HEK293 (cell line): ENCODE data around the gene DUSP16.
A peak's percentile ranks its signal among the peaks of the same experiment; 100 is the strongest.

ENCODE experiments used
- CTCF ChIA-PET: fragments of 350-600 bp; formaldehyde crosslinking; extraction: SDS; loops from one replicate; lab custom pipeline; 2021; ENCODE audit warnings: antibody characterized with exemption; lab: Yijun Ruan, JAX
- POLR2A ChIA-PET: fragments of 300-600 bp; formaldehyde crosslinking; extraction: SDS; loops from one replicate; lab custom pipeline; 2020; ENCODE audit warnings: antibody characterized with exemption, inconsistent platforms; lab: Yijun Ruan, JAX
- H3K27ac ChIP-seq: fragments of 200-500 bp; sonication (Bioruptor generic); 2 replicates; pipeline ENCODE4 v1.5.1; 2014; ENCODE audit warnings: low read depth, low read length, control low read depth, inconsistent platforms; ENCODE audit errors: extremely low read depth
- H3K36me3 ChIP-seq, 2 experiments: fragments of 200-500 bp in 1 of 2; sonication (Bioruptor generic) in 1 of 2; 1 replicate in 1 of 2; 2 replicates in 1 of 2; pipeline ENCODE4 v1.5.1; 2014 to 2017; ENCODE audit warnings: inconsistent platforms in 2 of 2, low read length in 2 of 2; ENCODE audit not compliant: control insufficient read depth in 2 of 2, insufficient read depth in 1 of 2
- H3K4me1 ChIP-seq: fragments of 200-500 bp; sonication (Bioruptor generic); 2 replicates; pipeline ENCODE4 v1.5.1; 2014; ENCODE audit warnings: mild to moderate bottlenecking, low read length, inconsistent platforms; ENCODE audit not compliant: control insufficient read depth, insufficient read depth
- H3K4me3 ChIP-seq: 2 replicates; pipeline ENCODE4 v1.5.1; 2011; ENCODE audit warnings: low read depth, mild to moderate bottlenecking, control low read depth, low read length, moderate library complexity
- H3K9me3 ChIP-seq: fragments of 200-500 bp; sonication (Bioruptor generic); 2 replicates; pipeline ENCODE4 v1.5.1; 2014; ENCODE audit warnings: low read depth, low read length, inconsistent platforms; ENCODE audit not compliant: control insufficient read depth, insufficient read depth
- BCL11A ChIP-seq: fragments of 450-650 bp; formaldehyde crosslinking; IDR thresholded peaks from 2 replicates; pipeline ENCODE4 v1.5.1; 2016; ENCODE audit warnings: low read depth, missing biosample characterization, missing genetic modification characterization
- GLIS2 ChIP-seq: fragments of 450-650 bp; formaldehyde crosslinking; IDR thresholded peaks from 2 replicates; pipeline ENCODE4 v1.5.1; 2016; ENCODE audit warnings: missing biosample characterization, missing genetic modification characterization
- HOXC10 ChIP-seq: sonication (generic); formaldehyde crosslinking; IDR thresholded peaks from 2 replicates; pipeline ENCODE4 v1.8.1; 2023; ENCODE audit warnings: mild to moderate bottlenecking, missing genetic modification reagents
- MEIS1 ChIP-seq: sonication (generic); formaldehyde crosslinking; IDR thresholded peaks from 2 replicates; pipeline ENCODE4 v1.8.1; 2022; ENCODE audit warnings: missing genetic modification reagents, mild to moderate bottlenecking, borderline replicate concordance
- SCRT2 ChIP-seq: fragments of 450-650 bp; formaldehyde crosslinking; IDR thresholded peaks from 2 replicates; pipeline ENCODE4 v1.5.1; 2016; ENCODE audit warnings: missing biosample characterization, missing genetic modification characterization
- SETDB1 ChIP-seq: IDR thresholded peaks from one replicate; pipeline ENCODE4 v1.6.1; 2017; ENCODE audit warnings: mild to moderate bottlenecking, low read length, moderate library complexity, mixed read lengths; ENCODE audit not compliant: insufficient read length
- ZNF211 ChIP-seq: fragments of 450-650 bp; formaldehyde crosslinking; IDR thresholded peaks from 2 replicates; pipeline ENCODE4 v1.5.1; 2016; ENCODE audit warnings: low read depth, missing biosample characterization, missing genetic modification characterization
- ZNF223 ChIP-seq: fragments of 450-650 bp; formaldehyde crosslinking; IDR thresholded peaks from 2 replicates; pipeline ENCODE4 v1.5.1; 2016; ENCODE audit warnings: missing biosample characterization, missing genetic modification characterization
- ZNF239 ChIP-seq: fragments of 450-650 bp; formaldehyde crosslinking; IDR thresholded peaks from 2 replicates; pipeline ENCODE4 v1.5.1; 2016; ENCODE audit warnings: missing biosample characterization, missing genetic modification characterization
- ZNF621 ChIP-seq: fragments of 450-650 bp; formaldehyde crosslinking; IDR thresholded peaks from 2 replicates; pipeline ENCODE4 v1.5.1; 2017; ENCODE audit warnings: missing biosample characterization, missing genetic modification characterization
- ZNF623 ChIP-seq: fragments of 450-650 bp; formaldehyde crosslinking; IDR thresholded peaks from 2 replicates; pipeline ENCODE4 v1.5.1; 2016; ENCODE audit warnings: missing biosample characterization, missing genetic modification characterization
- ZNF654 ChIP-seq: fragments of 450-650 bp; formaldehyde crosslinking; IDR thresholded peaks from 2 replicates; pipeline ENCODE4 v1.5.1; 2016; ENCODE audit warnings: low read depth, missing biosample characterization, missing genetic modification characterization
- ZNF660 ChIP-seq: fragments of 450-650 bp; IDR thresholded peaks from 2 replicates; pipeline ENCODE4 v1.5.1; 2018; ENCODE audit warnings: missing biosample characterization, mild to moderate bottlenecking, missing genetic modification characterization
- ZNF664 ChIP-seq: fragments of 450-650 bp; formaldehyde crosslinking; IDR thresholded peaks from 2 replicates; pipeline ENCODE4 v1.5.1; 2016; ENCODE audit warnings: missing biosample characterization, missing genetic modification characterization
- ZNF747 ChIP-seq: fragments of 450-650 bp; formaldehyde crosslinking; IDR thresholded peaks from 2 replicates; pipeline ENCODE4 v1.5.1; 2016; ENCODE audit warnings: missing biosample characterization, missing genetic modification characterization
- ZNF791 ChIP-seq: fragments of 450-650 bp; formaldehyde crosslinking; IDR thresholded peaks from 2 replicates; pipeline ENCODE4 v1.5.1; 2016; ENCODE audit warnings: missing biosample characterization, missing genetic modification characterization
- ZNF830 ChIP-seq: fragments of 450-650 bp; IDR thresholded peaks from 2 replicates; pipeline ENCODE4 v1.5.0; 2018; ENCODE audit warnings: missing biosample characterization, missing genetic modification characterization, low read depth, mild to moderate bottlenecking, moderate library complexity
- TF ChIP-seq, protein P1 (sequence below): fragments of 450-650 bp; formaldehyde crosslinking; IDR thresholded peaks from 2 replicates; pipeline ENCODE4 v1.5.1; 2016; ENCODE audit warnings: missing biosample characterization, missing genetic modification characterization
- TF ChIP-seq, protein P2 (sequence below): fragments of 450-650 bp; formaldehyde crosslinking; IDR thresholded peaks from 2 replicates; pipeline ENCODE4 v1.5.1; 2016; ENCODE audit warnings: missing biosample characterization, missing genetic modification characterization
- TF ChIP-seq, protein P3 (sequence below): fragments of 450-650 bp; formaldehyde crosslinking; IDR thresholded peaks from 2 replicates; pipeline ENCODE4 v1.5.1; 2016; ENCODE audit warnings: missing biosample characterization, missing genetic modification characterization
- TF ChIP-seq, protein P4 (sequence below): fragments of 450-650 bp; formaldehyde crosslinking; conservative IDR thresholded peaks from 2 replicates; pipeline ENCODE4 v1.5.1; 2016; ENCODE audit warnings: low read depth, missing biosample characterization, missing genetic modification characterization

Gene DUSP16

DNA sequence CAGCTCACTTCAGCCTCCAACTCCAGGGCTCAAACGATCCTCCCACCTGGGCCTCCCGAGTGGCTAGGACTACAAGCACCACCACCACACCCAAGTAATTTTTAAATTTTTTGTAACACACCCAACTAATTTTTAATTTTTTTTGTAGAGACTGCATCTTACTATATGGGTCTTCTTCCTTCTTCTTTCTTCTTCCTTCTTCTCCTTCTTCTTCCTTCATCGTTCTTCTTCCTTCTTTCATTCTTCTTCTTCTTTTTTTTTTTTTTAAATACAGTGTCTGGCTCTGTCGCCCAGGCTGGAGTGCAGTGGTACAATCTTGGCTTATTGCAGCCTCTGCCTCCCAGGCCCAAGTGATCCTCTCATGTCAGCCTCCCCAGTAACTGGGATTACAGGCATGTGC lies 48.0 kb upstream of the DUSP16 start:
- H3K36me3 ChIP-seq, result peaks cover 0 to 10% of the 10 kb centered on the region in 2 experiments; a peak in 1 of 3 replicates
- CTCF ChIA-PET, result no interaction called here
- peak overlapping the region; percentile 90 for H3K27ac ChIP-seq
- no peak for TF ChIP-seq ZNF623 (tag by site-specific recombination)
- no peak for TF ChIP-seq ZNF211 (tag by site-specific recombination)
- TF ChIP-seq, protein P1, sequence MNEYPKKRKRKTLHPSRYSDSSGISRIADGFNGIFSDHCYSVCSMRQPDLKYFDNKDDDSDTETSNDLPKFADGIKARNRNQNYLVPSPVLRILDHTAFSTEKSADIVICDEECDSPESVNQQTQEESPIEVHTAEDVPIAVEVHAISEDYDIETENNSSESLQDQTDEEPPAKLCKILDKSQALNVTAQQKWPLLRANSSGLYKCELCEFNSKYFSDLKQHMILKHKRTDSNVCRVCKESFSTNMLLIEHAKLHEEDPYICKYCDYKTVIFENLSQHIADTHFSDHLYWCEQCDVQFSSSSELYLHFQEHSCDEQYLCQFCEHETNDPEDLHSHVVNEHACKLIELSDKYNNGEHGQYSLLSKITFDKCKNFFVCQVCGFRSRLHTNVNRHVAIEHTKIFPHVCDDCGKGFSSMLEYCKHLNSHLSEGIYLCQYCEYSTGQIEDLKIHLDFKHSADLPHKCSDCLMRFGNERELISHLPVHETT (tag by site-specific recombination), result no peak
- TF ChIP-seq MEIS1, result no peak
- TF ChIP-seq ZNF791, result no peak
- TF ChIP-seq SETDB1, result no peak
- TF ChIP-seq, protein P2, sequence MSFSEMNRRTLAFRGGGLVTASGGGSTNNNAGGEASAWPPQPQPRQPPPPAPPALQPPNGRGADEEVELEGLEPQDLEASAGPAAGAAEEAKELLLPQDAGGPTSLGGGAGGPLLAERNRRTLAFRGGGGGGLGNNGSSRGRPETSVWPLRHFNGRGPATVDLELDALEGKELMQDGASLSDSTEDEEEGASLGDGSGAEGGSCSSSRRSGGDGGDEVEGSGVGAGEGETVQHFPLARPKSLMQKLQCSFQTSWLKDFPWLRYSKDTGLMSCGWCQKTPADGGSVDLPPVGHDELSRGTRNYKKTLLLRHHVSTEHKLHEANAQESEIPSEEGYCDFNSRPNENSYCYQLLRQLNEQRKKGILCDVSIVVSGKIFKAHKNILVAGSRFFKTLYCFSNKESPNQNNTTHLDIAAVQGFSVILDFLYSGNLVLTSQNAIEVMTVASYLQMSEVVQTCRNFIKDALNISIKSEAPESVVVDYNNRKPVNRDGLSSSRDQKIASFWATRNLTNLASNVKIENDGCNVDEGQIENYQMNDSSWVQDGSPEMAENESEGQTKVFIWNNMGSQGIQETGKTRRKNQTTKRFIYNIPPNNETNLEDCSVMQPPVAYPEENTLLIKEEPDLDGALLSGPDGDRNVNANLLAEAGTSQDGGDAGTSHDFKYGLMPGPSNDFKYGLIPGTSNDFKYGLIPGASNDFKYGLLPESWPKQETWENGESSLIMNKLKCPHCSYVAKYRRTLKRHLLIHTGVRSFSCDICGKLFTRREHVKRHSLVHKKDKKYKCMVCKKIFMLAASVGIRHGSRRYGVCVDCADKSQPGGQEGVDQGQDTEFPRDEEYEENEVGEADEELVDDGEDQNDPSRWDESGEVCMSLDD (tag by site-specific recombination), result no peak
- no peak for TF ChIP-seq ZNF830
- TF ChIP-seq ZNF747 (tag by site-specific recombination), result no peak
- no peak for TF ChIP-seq ZNF654 (tag by site-specific recombination)
- TF ChIP-seq BCL11A (tag by site-specific recombination), result no peak
- TF ChIP-seq SCRT2, result no peak
- no peak for TF ChIP-seq ZNF223 (tag by site-specific recombination)
- no peak for TF ChIP-seq ZNF660 (tag by site-specific recombination)
- no peak for TF ChIP-seq ZNF239 (tag by site-specific recombination)
- TF ChIP-seq, protein P3, sequence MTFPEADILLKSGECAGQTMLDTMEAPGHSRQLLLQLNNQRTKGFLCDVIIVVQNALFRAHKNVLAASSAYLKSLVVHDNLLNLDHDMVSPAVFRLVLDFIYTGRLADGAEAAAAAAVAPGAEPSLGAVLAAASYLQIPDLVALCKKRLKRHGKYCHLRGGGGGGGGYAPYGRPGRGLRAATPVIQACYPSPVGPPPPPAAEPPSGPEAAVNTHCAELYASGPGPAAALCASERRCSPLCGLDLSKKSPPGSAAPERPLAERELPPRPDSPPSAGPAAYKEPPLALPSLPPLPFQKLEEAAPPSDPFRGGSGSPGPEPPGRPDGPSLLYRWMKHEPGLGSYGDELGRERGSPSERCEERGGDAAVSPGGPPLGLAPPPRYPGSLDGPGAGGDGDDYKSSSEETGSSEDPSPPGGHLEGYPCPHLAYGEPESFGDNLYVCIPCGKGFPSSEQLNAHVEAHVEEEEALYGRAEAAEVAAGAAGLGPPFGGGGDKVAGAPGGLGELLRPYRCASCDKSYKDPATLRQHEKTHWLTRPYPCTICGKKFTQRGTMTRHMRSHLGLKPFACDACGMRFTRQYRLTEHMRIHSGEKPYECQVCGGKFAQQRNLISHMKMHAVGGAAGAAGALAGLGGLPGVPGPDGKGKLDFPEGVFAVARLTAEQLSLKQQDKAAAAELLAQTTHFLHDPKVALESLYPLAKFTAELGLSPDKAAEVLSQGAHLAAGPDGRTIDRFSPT (tag by site-specific recombination), result no peak
- TF ChIP-seq GLIS2 (tag by site-specific recombination), result no peak
- no peak for TF ChIP-seq HOXC10 (CRISPR knock-in tag)
- no peak for TF ChIP-seq ZNF621
- TF ChIP-seq, all 188 proteins: peak for 0
- no peaks in the 10 kb centered on the region for H3K9me3 ChIP-seq
- POLR2A ChIA-PET, result interaction anchor here (1.2 kb wide), 3 partner anchors 18 to 343 kb away, joined by 3 to 4 read pairs (median 3); no protein-coding TSS in a partner anchor
- H3K4me3 ChIP-seq, result no peak overlapping the region
- H3K4me1 ChIP-seq, result peaks cover 7% of the 10 kb centered on the region

DNA sequence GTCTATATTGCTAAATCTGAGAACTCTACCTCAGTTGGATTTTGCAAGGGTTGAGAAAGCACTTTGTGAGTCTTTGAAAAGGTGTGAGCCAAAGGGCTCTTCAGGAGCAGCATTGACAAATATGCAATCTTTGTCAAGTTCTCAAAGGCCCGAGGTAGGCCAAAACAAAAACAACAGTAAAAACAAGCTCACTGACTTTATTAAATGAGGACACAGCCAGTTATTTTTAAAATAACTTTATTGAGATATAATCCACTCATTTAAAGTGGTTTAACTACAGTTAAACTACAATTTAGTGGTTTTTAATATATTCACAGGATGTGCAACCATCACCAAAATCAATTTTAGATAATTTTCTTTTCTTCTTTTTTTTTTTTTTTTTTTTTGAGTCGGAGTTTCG lies 47.0 kb upstream of the DUSP16 start:
- Histone ChIP-seq H3K36me3 (peaks cover 0 to 5% of the 10 kb centered on the region in 2 experiments; a peak in 1 of 3 replicates), H3K4me3 (no peak overlapping the region), H3K9me3 (no peaks in the 10 kb centered on the region), H3K27ac (no peak overlapping the region), H3K4me1 (peaks cover 7% of the 10 kb centered on the region)
- POLR2A ChIA-PET, result no interaction called here
- CTCF ChIA-PET, result no interaction called here
- TF ChIP-seq, protein P4, sequence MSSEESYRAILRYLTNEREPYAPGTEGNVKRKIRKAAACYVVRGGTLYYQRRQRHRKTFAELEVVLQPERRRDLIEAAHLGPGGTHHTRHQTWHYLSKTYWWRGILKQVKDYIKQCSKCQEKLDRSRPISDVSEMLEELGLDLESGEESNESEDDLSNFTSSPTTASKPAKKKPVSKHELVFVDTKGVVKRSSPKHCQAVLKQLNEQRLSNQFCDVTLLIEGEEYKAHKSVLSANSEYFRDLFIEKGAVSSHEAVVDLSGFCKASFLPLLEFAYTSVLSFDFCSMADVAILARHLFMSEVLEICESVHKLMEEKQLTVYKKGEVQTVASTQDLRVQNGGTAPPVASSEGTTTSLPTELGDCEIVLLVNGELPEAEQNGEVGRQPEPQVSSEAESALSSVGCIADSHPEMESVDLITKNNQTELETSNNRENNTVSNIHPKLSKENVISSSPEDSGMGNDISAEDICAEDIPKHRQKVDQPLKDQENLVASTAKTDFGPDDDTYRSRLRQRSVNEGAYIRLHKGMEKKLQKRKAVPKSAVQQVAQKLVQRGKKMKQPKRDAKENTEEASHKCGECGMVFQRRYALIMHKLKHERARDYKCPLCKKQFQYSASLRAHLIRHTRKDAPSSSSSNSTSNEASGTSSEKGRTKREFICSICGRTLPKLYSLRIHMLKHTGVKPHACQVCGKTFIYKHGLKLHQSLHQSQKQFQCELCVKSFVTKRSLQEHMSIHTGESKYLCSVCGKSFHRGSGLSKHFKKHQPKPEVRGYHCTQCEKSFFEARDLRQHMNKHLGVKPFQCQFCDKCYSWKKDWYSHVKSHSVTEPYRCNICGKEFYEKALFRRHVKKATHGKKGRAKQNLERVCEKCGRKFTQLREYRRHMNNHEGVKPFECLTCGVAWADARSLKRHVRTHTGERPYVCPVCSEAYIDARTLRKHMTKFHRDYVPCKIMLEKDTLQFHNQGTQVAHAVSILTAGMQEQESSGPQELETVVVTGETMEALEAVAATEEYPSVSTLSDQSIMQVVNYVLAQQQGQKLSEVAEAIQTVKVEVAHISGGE (tag by site-specific recombination), result no peak
- peak; percentile 90 for TF ChIP-seq ZNF664 (tag by site-specific recombination)
